ENCODE measurements around the gene ABCA2. TPM values are rescaled to one million over a fixed set of nuclear protein-coding genes. Genes with fewer than 3 reads are reported as not detected.
"Not testable (repeated sequence)": the region's sequence is repeated elsewhere in the genome, so short reads cannot be mapped to it uniquely, and the experiment has no call there.

The ABCA2 gene
- total RNA-seq, 1 donor from 2014 or later: 16.2 TPM

DNA sequence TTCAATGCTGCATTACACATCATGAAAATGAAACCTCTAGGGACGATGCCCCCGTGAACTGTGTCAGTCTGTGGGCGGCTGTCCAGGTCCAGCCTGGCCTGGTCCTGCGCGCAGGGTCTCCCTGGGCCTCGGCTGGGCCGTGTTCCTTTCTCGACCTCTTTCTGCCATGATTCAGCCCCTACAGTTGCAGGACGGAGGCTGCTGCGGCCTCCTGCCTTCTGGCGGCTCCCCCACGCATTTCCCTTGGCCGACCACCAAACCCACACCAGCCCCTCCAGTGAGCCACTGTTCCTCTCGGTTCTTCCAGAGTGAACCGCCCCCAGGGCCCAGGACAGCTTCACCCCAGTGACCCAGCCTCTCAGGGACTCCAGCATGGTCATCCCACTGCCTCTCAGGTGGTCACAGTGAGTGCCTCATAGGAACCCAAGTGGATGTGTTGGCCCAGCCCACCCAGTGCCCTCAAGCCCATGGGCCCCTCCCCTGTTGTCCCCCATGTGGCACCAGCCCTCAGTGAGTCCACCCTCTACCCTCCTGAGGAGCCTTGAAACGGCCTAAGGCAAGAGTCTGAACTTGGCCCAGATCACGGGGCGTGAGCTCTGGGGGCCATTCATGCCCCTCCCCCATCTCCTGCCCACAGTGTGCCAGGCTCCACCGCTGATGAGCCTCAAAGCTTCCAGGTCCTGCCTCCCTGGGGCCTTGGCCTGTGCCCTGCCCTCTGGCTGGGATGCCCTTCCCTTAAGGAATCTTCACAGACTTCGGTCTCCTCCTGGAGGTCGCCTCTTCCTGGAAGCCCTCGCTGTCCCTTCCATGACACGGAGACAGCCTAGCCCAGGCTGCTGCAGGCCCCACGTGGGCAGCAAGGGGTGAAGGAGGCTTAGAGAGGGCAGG is 21.7 kb downstream of the ABCA2 start:
- DNase-seq (ENCODE audit: low read depth) (peak; percentile 35), FAIRE-seq (no peak)
- no peaks in the 10 kb centered on the region for H3K4me1 Mint-ChIP-seq (ENCODE audit: low read depth, unreplicated experiment)
- H3K27ac ChIP-seq (ENCODE audit: low read depth, low read length): no peak overlapping the region
- H3K4me2 ChIP-seq (ENCODE audit: low read length): no peak overlapping the region
- H3K4me1 ChIP-seq (ENCODE audit: insufficient read depth, low read length): peaks cover 4% of the 10 kb centered on the region
- H3K9me3 ChIP-seq (ENCODE audit: insufficient read depth, low read depth, low read length): no peaks in the 10 kb centered on the region
- no peak overlapping the region for H3K27ac Mint-ChIP-seq (ENCODE audit: unreplicated experiment)
- H3K36me3 ChIP-seq (ENCODE audit: insufficient read depth, low read length): no peaks in the 10 kb centered on the region
- H3K9ac ChIP-seq (ENCODE audit: low read length): no peak overlapping the region
- no peak overlapping the region for H3K4me3 Mint-ChIP-seq (ENCODE audit: unreplicated experiment)
- H3K9me3 Mint-ChIP-seq (ENCODE audit: unreplicated experiment): no peaks in the 10 kb centered on the region
- H3K27me3 Mint-ChIP-seq (ENCODE audit: low read depth, unreplicated experiment): no peaks in the 10 kb centered on the region
- H3K79me2 ChIP-seq (ENCODE audit: insufficient read depth, low read length): no peaks in the 10 kb centered on the region
- no peak for TF ChIP-seq EZH2 (IDR thresholded peaks at IDR 0.05; ENCODE audit: insufficient read depth, low read length)
- TF ChIP-seq, protein P1, sequence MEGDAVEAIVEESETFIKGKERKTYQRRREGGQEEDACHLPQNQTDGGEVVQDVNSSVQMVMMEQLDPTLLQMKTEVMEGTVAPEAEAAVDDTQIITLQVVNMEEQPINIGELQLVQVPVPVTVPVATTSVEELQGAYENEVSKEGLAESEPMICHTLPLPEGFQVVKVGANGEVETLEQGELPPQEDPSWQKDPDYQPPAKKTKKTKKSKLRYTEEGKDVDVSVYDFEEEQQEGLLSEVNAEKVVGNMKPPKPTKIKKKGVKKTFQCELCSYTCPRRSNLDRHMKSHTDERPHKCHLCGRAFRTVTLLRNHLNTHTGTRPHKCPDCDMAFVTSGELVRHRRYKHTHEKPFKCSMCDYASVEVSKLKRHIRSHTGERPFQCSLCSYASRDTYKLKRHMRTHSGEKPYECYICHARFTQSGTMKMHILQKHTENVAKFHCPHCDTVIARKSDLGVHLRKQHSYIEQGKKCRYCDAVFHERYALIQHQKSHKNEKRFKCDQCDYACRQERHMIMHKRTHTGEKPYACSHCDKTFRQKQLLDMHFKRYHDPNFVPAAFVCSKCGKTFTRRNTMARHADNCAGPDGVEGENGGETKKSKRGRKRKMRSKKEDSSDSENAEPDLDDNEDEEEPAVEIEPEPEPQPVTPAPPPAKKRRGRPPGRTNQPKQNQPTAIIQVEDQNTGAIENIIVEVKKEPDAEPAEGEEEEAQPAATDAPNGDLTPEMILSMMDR (IDR thresholded peaks at IDR 0.05; ENCODE audit: insufficient read depth, low read depth, low read length): no peak
- no peak overlapping the region for H3K4me3 ChIP-seq (ENCODE audit: insufficient read depth, low read depth, low read length)
- no peaks in the 10 kb centered on the region for H4K20me1 ChIP-seq (ENCODE audit: insufficient read depth, low read length)
- H3K27me3 ChIP-seq (ENCODE audit: insufficient read depth, low read length): no peaks in the 10 kb centered on the region
- no peak overlapping the region for H2AFZ ChIP-seq (ENCODE audit: low read depth, low read length)
- peaks cover 2% of the 10 kb centered on the region for H3K36me3 Mint-ChIP-seq (ENCODE audit: low read depth, unreplicated experiment)

DNA sequence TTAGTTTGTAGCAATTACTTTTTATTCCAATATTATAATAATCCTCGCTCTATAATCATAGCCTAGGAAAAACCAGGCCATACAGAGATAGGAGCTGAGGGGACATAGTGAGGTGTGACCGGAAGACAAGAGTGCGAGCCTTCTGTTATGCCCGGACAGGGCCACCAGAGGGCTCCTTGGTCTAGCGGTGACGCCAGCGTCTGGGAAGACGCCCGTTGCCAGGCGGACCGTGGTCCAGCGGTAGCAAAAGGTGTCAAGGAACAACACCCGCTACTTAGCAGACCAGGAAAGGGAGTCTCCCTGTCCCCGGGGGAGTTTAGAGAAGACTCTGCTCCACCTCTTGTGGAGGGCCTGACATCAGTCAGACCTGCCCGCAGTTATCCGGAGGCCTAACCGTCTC is 23.8 kb downstream of the ABCA2 start:
- not testable (repeated sequence) for H3K4me3 ChIP-seq (ENCODE audit: insufficient read depth, low read depth, low read length); H3K27me3 ChIP-seq (ENCODE audit: insufficient read depth, low read length); H3K4me3 Mint-ChIP-seq (ENCODE audit: unreplicated experiment); FAIRE-seq; H3K27me3 Mint-ChIP-seq (ENCODE audit: low read depth, unreplicated experiment); H3K79me2 ChIP-seq (ENCODE audit: insufficient read depth, low read length); H3K9ac ChIP-seq (ENCODE audit: low read length); H3K36me3 ChIP-seq (ENCODE audit: insufficient read depth, low read length); H2AFZ ChIP-seq (ENCODE audit: low read depth, low read length); H3K9me3 Mint-ChIP-seq (ENCODE audit: unreplicated experiment); H4K20me1 ChIP-seq (ENCODE audit: insufficient read depth, low read length); H3K4me1 Mint-ChIP-seq (ENCODE audit: low read depth, unreplicated experiment); H3K27ac Mint-ChIP-seq (ENCODE audit: unreplicated experiment); H3K36me3 Mint-ChIP-seq (ENCODE audit: low read depth, unreplicated experiment); DNase-seq (ENCODE audit: low read depth); H3K9me3 ChIP-seq (ENCODE audit: insufficient read depth, low read depth, low read length); H3K4me1 ChIP-seq (ENCODE audit: insufficient read depth, low read length); H3K27ac ChIP-seq (ENCODE audit: low read depth, low read length); H3K4me2 ChIP-seq (ENCODE audit: low read length)
- TF ChIP-seq, protein P1 (IDR thresholded peaks at IDR 0.05; ENCODE audit: insufficient read depth, low read depth, low read length): peak; percentile 4

DNA sequence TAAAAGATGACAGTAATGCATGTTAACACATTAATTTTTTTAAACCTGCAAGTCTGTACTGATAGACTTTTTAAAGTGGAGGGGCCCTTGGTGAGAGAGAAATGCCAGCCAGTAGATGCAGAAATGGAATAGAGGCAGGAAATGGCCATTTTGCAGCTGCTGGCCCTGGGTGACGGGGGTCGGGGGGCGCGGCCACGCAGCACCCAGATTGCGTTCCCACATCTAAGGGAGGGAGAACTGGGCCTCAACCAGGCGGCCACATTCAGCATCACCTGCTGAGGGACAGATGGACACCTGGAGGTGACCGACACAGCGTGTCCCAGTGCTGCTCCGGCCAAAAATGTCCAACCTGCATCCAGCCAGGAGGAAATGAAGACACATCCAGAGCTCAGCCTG is 25.4 kb downstream of the ABCA2 start:
- no peak for FAIRE-seq
- Histone ChIP-seq H3K27ac (ENCODE audit: low read depth, low read length) (no peak overlapping the region), H3K27me3 (ENCODE audit: insufficient read depth, low read length) (no peaks in the 10 kb centered on the region), H3K9me3 (ENCODE audit: insufficient read depth, low read depth, low read length) (no peaks in the 10 kb centered on the region), H4K20me1 (ENCODE audit: insufficient read depth, low read length) (no peaks in the 10 kb centered on the region), H3K36me3 (ENCODE audit: insufficient read depth, low read length) (no peaks in the 10 kb centered on the region), H3K79me2 (ENCODE audit: insufficient read depth, low read length) (no peaks in the 10 kb centered on the region), H3K9ac (ENCODE audit: low read length) (no peak overlapping the region), H2AFZ (ENCODE audit: low read depth, low read length) (no peak overlapping the region), H3K4me3 (ENCODE audit: insufficient read depth, low read depth, low read length) (no peak overlapping the region), H3K4me1 (ENCODE audit: insufficient read depth, low read length) (peaks cover 15% of the 10 kb centered on the region), H3K4me2 (ENCODE audit: low read length) (no peak overlapping the region)
- Mint-ChIP-seq H3K4me3 (ENCODE audit: unreplicated experiment) (no peak overlapping the region), H3K4me1 (ENCODE audit: low read depth, unreplicated experiment) (peaks cover 11% of the 10 kb centered on the region), H3K27ac (ENCODE audit: unreplicated experiment) (no peak overlapping the region), H3K9me3 (ENCODE audit: unreplicated experiment) (no peaks in the 10 kb centered on the region), H3K27me3 (ENCODE audit: low read depth, unreplicated experiment) (no peaks in the 10 kb centered on the region), H3K36me3 (ENCODE audit: low read depth, unreplicated experiment) (no peaks in the 10 kb centered on the region)
- no peak for DNase-seq (ENCODE audit: low read depth)
- TF ChIP-seq, protein P1 (IDR thresholded peaks at IDR 0.05; ENCODE audit: insufficient read depth, low read depth, low read length): no peak
- TF ChIP-seq EZH2 (IDR thresholded peaks at IDR 0.05; ENCODE audit: insufficient read depth, low read length): no peak
